Prostate gland (tissue), 2 donors: ENCODE data around the gene NFATC1. TPM values are rescaled to one million over a fixed set of nuclear protein-coding genes. Genes with fewer than 3 reads are reported as not detected.

Experiments used
- DNase-seq: peaks from one replicate; pipeline ENCODE4 v3.0.0-alpha.2; 2019; ENCODE audit warnings: low spot score
- H3K27ac ChIP-seq, 2 donors: fragments of 200-600 bp; sonication (generic); 2 replicates each; pipeline ENCODE4 v1.5.1; 2017 to 2019
- H3K27me3 ChIP-seq: fragments of 200-600 bp; sonication (generic); replicated peaks from 2 replicates; pipeline ENCODE4 v1.5.1; 2019; ENCODE audit not compliant: insufficient read depth
- H3K36me3 ChIP-seq, 2 donors: fragments of 200-600 bp; sonication (generic); 1 replicate in 1 of 2; 2 replicates in 1 of 2; pipeline versions ENCODE4 v1.5.1 to v1.8.1; 2017 to 2019
- H3K4me1 ChIP-seq: fragments of 200-600 bp; sonication (generic); replicated peaks from 2 replicates; pipeline ENCODE4 v1.5.1; 2019
- H3K4me3 ChIP-seq, 2 donors: fragments of 200-600 bp; sonication (generic); 2 replicates each; pipeline ENCODE4 v1.5.1; 2017 to 2019
- H3K9me3 ChIP-seq: fragments of 200-600 bp; sonication (generic); 2 replicates; pipeline ENCODE4 v1.5.1; 2017
- POLR2A ChIP-seq: fragments of 450-650 bp; IDR thresholded peaks from one replicate; pipeline ENCODE4 v1.6.1; 2016; ENCODE audit warnings: antibody characterized with exemption, mild to moderate bottlenecking
- POLR2AphosphoS5 ChIP-seq: sonication (generic); formaldehyde crosslinking; IDR thresholded peaks from one replicate; pipeline ENCODE4 v1.6.1; 2017; ENCODE audit warnings: antibody characterized with exemption
- WGBS: methylation state at CpG from one replicate; pipeline ENCODE4 v1.1.5; 2018; 5-methylcytosine and 5-hydroxymethylcytosine counted together
- intact Hi-C: fragments of 100-400 bp; cut with DNase I; formaldehyde crosslinking; loops from one replicate; pipeline ENCODE4 v1.14.2; 2022
- total RNA-seq, 2 donors: library from RNA; depleted of rRNA; stranded (reverse); fragments of >200 nt; gene quantifications; one replicate each; pipeline ENCODE4 v1.1.0, GENCODE V29; 2016
- TF ChIP-seq, protein P1 (sequence below), 4 experiments: fragments of 200-600 bp in 2 of 4; fragments of 450-650 bp in 2 of 4; sonication (generic) in 2 of 4; IDR thresholded peaks; 1 replicate in 3 of 4; 2 replicates in 1 of 4; pipeline ENCODE4 v1.5.1; 2016 to 2019; ENCODE audit warnings: antibody characterized with exemption in 4 of 4, mild to moderate bottlenecking in 2 of 4, moderate library complexity in 2 of 4

NFATC1 gene
- total RNA-seq, 2 donors from 2014 or later: 16.8 to 24.6 TPM

DNA sequence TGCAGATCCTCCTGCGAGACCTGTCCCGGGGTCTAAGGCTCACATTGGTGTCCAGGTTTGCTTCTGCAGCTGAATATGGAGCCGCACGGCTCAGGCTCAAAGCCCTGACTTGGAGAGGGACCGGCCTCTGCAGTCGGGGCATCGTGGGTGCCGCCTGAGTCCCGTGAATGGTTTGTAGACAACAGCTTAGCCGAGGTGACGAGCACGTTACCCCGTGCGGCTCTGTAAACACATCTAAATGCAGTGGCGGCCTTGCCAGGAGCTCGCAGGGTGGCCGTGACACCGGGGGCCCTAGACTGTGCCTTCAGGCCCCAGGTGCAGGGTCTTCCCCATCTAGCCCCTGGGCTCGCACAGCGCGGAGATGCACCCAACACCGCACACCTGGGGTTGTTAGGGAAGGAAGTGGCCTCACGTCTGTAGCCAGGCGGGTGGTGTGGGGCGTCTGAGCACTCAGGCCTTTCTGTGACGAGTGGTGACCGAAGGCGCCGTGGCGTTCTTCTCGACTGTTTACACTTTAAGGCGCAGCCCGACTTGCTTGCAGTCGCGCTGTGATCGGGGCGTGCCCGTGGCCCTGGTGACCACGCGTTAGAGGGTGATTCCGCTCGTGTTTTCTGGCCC, 91.6 kb downstream of the NFATC1 start:
- peaks cover 6% of the 10 kb centered on the region for H3K4me1 ChIP-seq
- TF ChIP-seq POLR2A (no peak), POLR2AphosphoS5 (no peak)
- TF ChIP-seq, protein P1, sequence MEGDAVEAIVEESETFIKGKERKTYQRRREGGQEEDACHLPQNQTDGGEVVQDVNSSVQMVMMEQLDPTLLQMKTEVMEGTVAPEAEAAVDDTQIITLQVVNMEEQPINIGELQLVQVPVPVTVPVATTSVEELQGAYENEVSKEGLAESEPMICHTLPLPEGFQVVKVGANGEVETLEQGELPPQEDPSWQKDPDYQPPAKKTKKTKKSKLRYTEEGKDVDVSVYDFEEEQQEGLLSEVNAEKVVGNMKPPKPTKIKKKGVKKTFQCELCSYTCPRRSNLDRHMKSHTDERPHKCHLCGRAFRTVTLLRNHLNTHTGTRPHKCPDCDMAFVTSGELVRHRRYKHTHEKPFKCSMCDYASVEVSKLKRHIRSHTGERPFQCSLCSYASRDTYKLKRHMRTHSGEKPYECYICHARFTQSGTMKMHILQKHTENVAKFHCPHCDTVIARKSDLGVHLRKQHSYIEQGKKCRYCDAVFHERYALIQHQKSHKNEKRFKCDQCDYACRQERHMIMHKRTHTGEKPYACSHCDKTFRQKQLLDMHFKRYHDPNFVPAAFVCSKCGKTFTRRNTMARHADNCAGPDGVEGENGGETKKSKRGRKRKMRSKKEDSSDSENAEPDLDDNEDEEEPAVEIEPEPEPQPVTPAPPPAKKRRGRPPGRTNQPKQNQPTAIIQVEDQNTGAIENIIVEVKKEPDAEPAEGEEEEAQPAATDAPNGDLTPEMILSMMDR (IDR thresholded peaks at IDR 0.05): no peak
- intact Hi-C loops: no loop called here
- no peaks in the 10 kb centered on the region for H3K36me3 ChIP-seq
- whole genome bisulfite sequencing: 97% methylated on average over 42 of the region's 42 CpGs
- no peak overlapping the region for H3K4me3 ChIP-seq
- H3K27me3 ChIP-seq: no peaks in the 10 kb centered on the region
- H3K9me3 ChIP-seq: no peaks in the 10 kb centered on the region
- H3K27ac ChIP-seq: no peak overlapping the region
- no peak for DNase-seq

DNA sequence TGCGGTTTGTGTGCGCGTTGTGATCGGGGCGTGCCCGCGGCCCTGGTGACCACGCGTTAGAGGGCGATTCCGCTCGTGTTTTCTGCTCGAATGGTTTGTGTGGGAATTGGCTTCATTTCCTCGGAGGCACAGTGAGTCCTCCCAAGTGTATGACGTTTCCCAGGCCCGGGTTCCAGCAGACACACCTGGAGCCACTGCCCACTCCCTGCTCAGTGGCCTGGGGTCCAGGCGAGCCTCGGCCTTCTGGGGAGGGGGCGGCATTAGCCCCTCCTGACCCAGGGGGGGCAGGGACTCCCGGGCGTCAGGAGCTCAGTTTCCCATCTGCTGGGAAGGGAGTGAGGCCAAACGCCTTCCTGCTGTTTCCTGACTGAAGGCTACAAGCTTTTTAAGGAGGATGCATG, 92.1 kb downstream of the NFATC1 start:
- Histone ChIP-seq H3K27ac (no peak overlapping the region), H3K9me3 (no peaks in the 10 kb centered on the region), H3K4me1 (peaks cover 6% of the 10 kb centered on the region), H3K36me3 (no peaks in the 10 kb centered on the region), H3K27me3 (no peaks in the 10 kb centered on the region), H3K4me3 (no peak overlapping the region)
- no peak for DNase-seq
- 74% methylated on average over 22 of the region's 22 CpGs for WGBS
- intact Hi-C loops: no loop called here
- TF ChIP-seq POLR2A (no peak), POLR2AphosphoS5 (no peak)
- TF ChIP-seq, protein P1 (IDR thresholded peaks at IDR 0.05): no peak

DNA sequence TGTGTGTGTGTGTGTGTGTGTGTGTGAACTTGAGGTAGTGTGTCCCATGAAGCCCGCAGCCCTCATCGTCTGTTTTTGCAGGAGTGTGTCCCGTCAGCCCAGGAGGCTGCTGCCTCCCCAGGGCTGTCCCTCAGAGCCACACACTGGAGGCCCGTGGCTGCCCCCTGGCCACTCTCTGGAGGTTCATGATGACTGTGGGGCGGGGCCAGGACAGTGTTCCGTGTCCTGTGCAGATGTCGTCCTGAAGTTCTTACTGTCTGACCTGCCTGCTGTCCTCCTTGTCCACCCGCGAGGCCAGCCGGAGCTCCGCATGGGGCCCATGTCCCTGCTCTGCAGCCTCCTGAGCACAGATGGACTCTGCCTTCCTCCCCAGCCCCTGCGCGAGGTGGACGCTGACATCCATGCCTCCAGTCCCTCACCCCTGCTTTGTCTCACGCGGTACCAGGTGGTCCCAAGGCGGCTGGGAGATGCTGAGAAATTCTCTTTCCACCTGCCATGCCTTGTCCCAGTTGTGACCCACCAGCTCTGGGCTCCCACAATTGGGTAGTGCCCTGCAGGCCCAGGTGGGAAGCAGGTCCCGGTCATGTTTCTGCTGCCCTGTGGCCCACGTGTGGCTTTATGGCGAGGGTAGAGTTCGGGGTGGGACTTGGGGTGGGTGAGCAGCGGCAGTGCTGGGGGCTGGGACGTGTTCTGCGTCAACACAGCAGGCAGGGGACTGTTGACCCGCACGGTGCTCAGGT, 92.8 kb downstream of the NFATC1 start:
- no peak overlapping the region for H3K4me3 ChIP-seq
- H3K27ac ChIP-seq: no peak overlapping the region
- no peaks in the 10 kb centered on the region for H3K27me3 ChIP-seq
- H3K9me3 ChIP-seq: no peaks in the 10 kb centered on the region
- H3K36me3 ChIP-seq: no peaks in the 10 kb centered on the region
- WGBS: 87% methylated on average over 25 of the region's 26 CpGs
- no peak for DNase-seq
- TF ChIP-seq, protein P1 (IDR thresholded peaks at IDR 0.05): no peak
- TF ChIP-seq POLR2A (no peak), POLR2AphosphoS5 (no peak)
- H3K4me1 ChIP-seq: peaks cover 6% of the 10 kb centered on the region
- intact Hi-C loops: no loop called here

DNA sequence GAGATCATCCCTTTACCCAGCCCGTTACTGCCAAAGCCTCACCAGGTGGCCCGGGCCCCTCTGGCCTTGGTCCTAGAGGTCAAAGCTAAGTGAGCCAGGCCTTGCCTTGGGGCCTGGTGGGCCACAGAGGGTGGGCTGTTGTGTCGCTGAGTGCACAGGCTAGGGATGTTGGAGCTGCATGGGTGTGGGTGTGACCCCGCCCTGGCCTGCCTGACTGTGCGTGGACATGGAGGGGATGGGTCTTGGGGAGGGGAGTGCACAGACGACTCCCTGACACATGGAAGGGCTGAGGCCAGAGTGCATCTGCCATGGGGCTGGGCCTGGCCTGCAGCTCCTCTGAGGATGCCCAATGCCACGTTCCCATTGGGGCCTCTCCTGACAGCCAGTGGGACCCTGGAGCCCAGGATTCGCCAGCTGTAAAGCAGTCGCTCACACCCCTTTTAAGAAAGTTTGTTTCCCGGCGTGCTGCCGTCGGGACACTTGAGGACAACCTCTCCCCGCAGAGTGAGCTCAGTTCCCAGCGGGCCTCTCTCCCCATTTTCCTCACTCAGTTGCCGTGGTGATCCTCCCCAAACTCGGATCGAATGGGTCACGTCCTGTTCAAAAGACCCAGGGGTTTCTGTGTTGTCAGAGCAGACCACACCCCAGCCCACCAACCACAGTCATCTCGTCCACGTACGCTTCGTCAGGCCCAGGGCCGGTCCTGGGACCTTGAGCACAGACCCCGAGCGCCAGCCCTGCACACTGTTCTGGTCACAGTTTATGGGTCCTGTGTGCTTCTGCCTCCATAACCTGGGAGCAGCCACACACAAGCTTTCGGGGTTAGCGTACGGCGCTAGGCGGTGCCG, 93.5 kb downstream of the NFATC1 start:
- H3K36me3 ChIP-seq: no peaks in the 10 kb centered on the region
- no peak overlapping the region for H3K27ac ChIP-seq
- no peaks in the 10 kb centered on the region for H3K9me3 ChIP-seq
- no peak for TF ChIP-seq POLR2A
- TF ChIP-seq, protein P1 (IDR thresholded peaks at IDR 0.05): no peak
- no peak for TF ChIP-seq POLR2AphosphoS5
- no peaks in the 10 kb centered on the region for H3K27me3 ChIP-seq
- H3K4me3 ChIP-seq: no peak overlapping the region
- H3K4me1 ChIP-seq: peaks cover 6% of the 10 kb centered on the region
- DNase-seq: no peak
- intact Hi-C loops: no loop called here
- WGBS: 96% methylated on average over 32 of the region's 32 CpGs
